Mammary epithelial cell (primary cell): ENCODE data around the gene JAM3.

Source experiments
- EZH2 ChIP-seq: IDR thresholded peaks from 2 replicates; pipeline ENCODE4 v1.6.1; 2012; ENCODE audit warnings: low read length, inconsistent platforms, borderline replicate concordance
- TF ChIP-seq, protein P1 (sequence below), 2 donors: IDR thresholded peaks in 1 of 2; conservative IDR thresholded peaks in 1 of 2; 2 replicates each; pipeline ENCODE4 v1.5.1; 2011 to 2012; ENCODE audit warnings: inconsistent platforms in 2 of 2, low read length in 2 of 2, mild to moderate bottlenecking in 2 of 2, control low read depth in 1 of 2, low read depth in 1 of 2; ENCODE audit not compliant: insufficient read depth in 1 of 2; ENCODE audit errors: extremely low read depth in 1 of 2

DNA sequence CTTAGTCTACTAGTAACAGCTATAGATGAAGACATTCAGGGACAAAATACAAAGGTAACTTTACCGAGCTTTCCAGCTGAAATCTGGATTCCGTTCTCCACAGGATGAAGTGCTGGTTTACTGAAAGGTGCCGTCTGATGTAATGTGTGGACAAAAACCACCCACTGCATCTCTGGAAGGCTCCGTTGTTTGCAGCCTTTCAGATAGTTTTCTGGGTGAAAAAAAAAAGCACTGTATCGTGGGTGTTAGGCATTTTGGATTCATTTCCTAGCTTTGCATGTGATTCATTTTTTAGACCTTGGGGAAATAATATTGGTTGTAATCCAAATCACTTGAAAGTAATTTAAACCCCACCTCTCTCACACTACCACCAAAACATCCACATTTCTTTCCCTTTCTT is 10.4 kb downstream of the JAM3 start:
- TF ChIP-seq, protein P1, sequence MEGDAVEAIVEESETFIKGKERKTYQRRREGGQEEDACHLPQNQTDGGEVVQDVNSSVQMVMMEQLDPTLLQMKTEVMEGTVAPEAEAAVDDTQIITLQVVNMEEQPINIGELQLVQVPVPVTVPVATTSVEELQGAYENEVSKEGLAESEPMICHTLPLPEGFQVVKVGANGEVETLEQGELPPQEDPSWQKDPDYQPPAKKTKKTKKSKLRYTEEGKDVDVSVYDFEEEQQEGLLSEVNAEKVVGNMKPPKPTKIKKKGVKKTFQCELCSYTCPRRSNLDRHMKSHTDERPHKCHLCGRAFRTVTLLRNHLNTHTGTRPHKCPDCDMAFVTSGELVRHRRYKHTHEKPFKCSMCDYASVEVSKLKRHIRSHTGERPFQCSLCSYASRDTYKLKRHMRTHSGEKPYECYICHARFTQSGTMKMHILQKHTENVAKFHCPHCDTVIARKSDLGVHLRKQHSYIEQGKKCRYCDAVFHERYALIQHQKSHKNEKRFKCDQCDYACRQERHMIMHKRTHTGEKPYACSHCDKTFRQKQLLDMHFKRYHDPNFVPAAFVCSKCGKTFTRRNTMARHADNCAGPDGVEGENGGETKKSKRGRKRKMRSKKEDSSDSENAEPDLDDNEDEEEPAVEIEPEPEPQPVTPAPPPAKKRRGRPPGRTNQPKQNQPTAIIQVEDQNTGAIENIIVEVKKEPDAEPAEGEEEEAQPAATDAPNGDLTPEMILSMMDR (conservative IDR thresholded peaks at IDR 0.05 in 1 of 2, IDR thresholded peaks at IDR 0.05 in 1 of 2; ENCODE audit: extremely low read depth in 1 of 2, insufficient read depth in 1 of 2, low read depth in 1 of 2, low read length in 2 of 2) = no peak
- TF ChIP-seq EZH2 = no peak
